ENCODE data around the gene BORCS5.

BORCS5 gene

GRCh38 chr12:12452326-12452902 is 95.5 kb downstream of the BORCS5 start:
- in situ Hi-C loops (cut with MboI; ENCODE audit: low pct_unique_long_range_greater_than_20kb, low sequenced_read_pairs, unreplicated experiment) = no loop called here

GRCh38 chr12:12453635-12454034 is 96.8 kb downstream of the BORCS5 start:
- no peak for TF ChIP-seq CTCF (IDR thresholded peaks at IDR 0.05; ENCODE audit: extremely low read depth, insufficient read depth, missing control alignments)
- in situ Hi-C loops (cut with MboI; ENCODE audit: low pct_unique_long_range_greater_than_20kb, low sequenced_read_pairs, unreplicated experiment) = no loop called here
- no peak for DNase-seq (ENCODE audit: low spot score)

More at GRCh38 chr12:12452326-12452902, 95.5 kb downstream of the BORCS5 start:
- no peak for DNase-seq (ENCODE audit: low spot score)
- no peak for TF ChIP-seq CTCF (IDR thresholded peaks at IDR 0.05; ENCODE audit: extremely low read depth, insufficient read depth, missing control alignments)

GRCh38 chr12:12454315-12454714 is 97.4 kb downstream of the BORCS5 start:
- DNase-seq (ENCODE audit: low spot score) = no peak
- TF ChIP-seq CTCF (IDR thresholded peaks at IDR 0.05; ENCODE audit: extremely low read depth, insufficient read depth, missing control alignments) = no peak
- in situ Hi-C loops (cut with MboI; ENCODE audit: low pct_unique_long_range_greater_than_20kb, low sequenced_read_pairs, unreplicated experiment) = no loop called here

- in situ Hi-C loops (cut with MboI; ENCODE audit: low pct_unique_long_range_greater_than_20kb, low sequenced_read_pairs, unreplicated experiment) = no loop called here
- TF ChIP-seq CTCF (IDR thresholded peaks at IDR 0.05; ENCODE audit: extremely low read depth, insufficient read depth, missing control alignments) = no peak
- no peak for DNase-seq (ENCODE audit: low spot score)
Measured at GRCh38 chr12:12456637-12457036, 99.8 kb downstream of the BORCS5 start.

GRCh38 chr12:12460935-12461922 is 104.4 kb downstream of the BORCS5 start:
- in situ Hi-C loops (cut with MboI; ENCODE audit: low pct_unique_long_range_greater_than_20kb, low sequenced_read_pairs, unreplicated experiment) = no loop called here
- TF ChIP-seq CTCF (IDR thresholded peaks at IDR 0.05; ENCODE audit: extremely low read depth, insufficient read depth, missing control alignments) = no peak
- no peak for DNase-seq (ENCODE audit: low spot score)

GRCh38 chr12:12461923-12462315 is 105.0 kb downstream of the BORCS5 start:
- DNase-seq (ENCODE audit: low spot score) = no peak
- in situ Hi-C loops (cut with MboI; ENCODE audit: low pct_unique_long_range_greater_than_20kb, low sequenced_read_pairs, unreplicated experiment) = no loop called here

More at GRCh38 chr12:12461923-12462315, 105.0 kb downstream of the BORCS5 start:
- no peak for TF ChIP-seq CTCF (IDR thresholded peaks at IDR 0.05; ENCODE audit: extremely low read depth, insufficient read depth, missing control alignments)

All from GM13977 (cell line).